HepG2 (cell line): ENCODE results near the gene EPPIN. TPM values are rescaled to one million over a fixed set of nuclear protein-coding genes. Genes with fewer than 3 reads are reported as not detected.

Source experiments
- ATAC-seq: fragments of 200-7000 bp; cut with Tn5 transposase; 3 replicates; pipeline ENCODE4 v1.9.1; 2020; ENCODE audit warnings: mild to moderate bottlenecking, moderate library complexity
- BruUV-seq: library from RNA; stranded (reverse); fragments of 400-500 nt; replicated peaks from 2 replicates; lab custom pipeline; 2021; lab: Mats Ljungman, UMichigan
- CTCF ChIA-PET: fragments of 300-600 bp; formaldehyde crosslinking; extraction: SDS; loops from one replicate; lab custom pipeline; 2021; ENCODE audit warnings: low total read pairs, inconsistent platforms, low intra/inter-chr PET ratio; lab: Yijun Ruan, JAX
- POLR2A ChIA-PET: fragments of 350-600 bp; sonication (Branson Sonifier 250); formaldehyde crosslinking; loops from one replicate; lab custom pipeline; 2020; ENCODE audit warnings: antibody characterized with exemption, inconsistent platforms; lab: Yijun Ruan, JAX
- DNase-seq: peaks from one replicate; pipeline ENCODE4 v3.0.0-alpha.2; 2015; ENCODE audit warnings: low spot score
- FAIRE-seq: peaks from 3 replicates; lab custom pipeline; 2011; peaks lifted over from hg19 to GRCh38; lab: Jason Lieb, UNC
- H2AFZ ChIP-seq: one replicate; pipeline ENCODE4 v1.6.1; 2011; ENCODE audit warnings: low read length, inconsistent platforms
- H3K27ac ChIP-seq: fragments of 300-600 bp; 3 replicates; pipeline ENCODE4 v1.8.0; 2011; ENCODE audit warnings: mixed run types, mild to moderate bottlenecking, mixed read lengths, low read length, inconsistent platforms; ENCODE audit not compliant: insufficient read depth; ENCODE audit errors: extremely low read length
- H3K27me3 ChIP-seq, 2 experiments: fragments of 200-600 bp in 1 of 2; 2 replicates in 1 of 2; 3 replicates in 1 of 2; pipeline versions ENCODE4 v1.6.0 to v1.8.0; 2011; ENCODE audit warnings: low read length in 2 of 2, mild to moderate bottlenecking in 2 of 2, moderate library complexity in 2 of 2, inconsistent platforms in 1 of 2; ENCODE audit not compliant: insufficient read depth in 2 of 2, control insufficient read depth in 1 of 2
- H3K36me3 ChIP-seq, 2 experiments: fragments of 200-600 bp in 1 of 2; replicated peaks in 1 of 2; 2 replicates in 1 of 2; 3 replicates in 1 of 2; pipeline versions ENCODE4 v1.5.1 to v1.8.0; 2011; ENCODE audit warnings: low read length in 2 of 2, inconsistent platforms in 1 of 2; ENCODE audit not compliant: insufficient read depth in 2 of 2, control insufficient read depth in 1 of 2
- H3K4me1 ChIP-seq: 2 replicates; pipeline ENCODE4 v1.5.1; 2012; ENCODE audit warnings: low read length, inconsistent platforms; ENCODE audit not compliant: insufficient read depth
- H3K4me2 ChIP-seq: 2 replicates; pipeline ENCODE4 v1.6.0; 2011; ENCODE audit warnings: low read depth, low read length, inconsistent platforms
- H3K4me3 ChIP-seq, 3 experiments: fragments of 200-600 bp in 1 of 3; sonication (generic), shearing (Covaris generic) in 1 of 3; replicated peaks in 1 of 3; 2 replicates each; pipeline ENCODE4 v1.5.1; 2011 to 2016; ENCODE audit warnings: low read length in 3 of 3, inconsistent platforms in 2 of 3, low read depth in 2 of 3, mild to moderate bottlenecking in 2 of 3, control low read depth in 1 of 3, mixed read lengths in 1 of 3; ENCODE audit not compliant: insufficient read depth in 1 of 3
- H3K79me2 ChIP-seq: one replicate; pipeline ENCODE4 v1.6.1; 2011; ENCODE audit warnings: low read length, inconsistent platforms; ENCODE audit not compliant: insufficient read depth
- H3K9ac ChIP-seq: 2 replicates; pipeline ENCODE4 v1.6.0; 2011; ENCODE audit warnings: mild to moderate bottlenecking, low read depth, low read length, inconsistent platforms; ENCODE audit not compliant: insufficient read depth
- H3K9me3 ChIP-seq: 2 replicates; pipeline ENCODE4 v1.5.1; 2012; ENCODE audit warnings: mild to moderate bottlenecking, low read length
- H4K20me1 ChIP-seq: 2 replicates; pipeline ENCODE4 v1.6.0; 2011; ENCODE audit warnings: inconsistent platforms, mild to moderate bottlenecking, low read length, moderate library complexity; ENCODE audit not compliant: insufficient read depth
- RAD21 ChIP-seq: fragments of 450-650 bp; formaldehyde crosslinking; IDR thresholded peaks from 2 replicates; pipeline ENCODE4 v1.5.0; 2020; ENCODE audit warnings: mild to moderate bottlenecking
- SMC3 ChIP-seq: IDR thresholded peaks from 2 replicates; pipeline ENCODE4 v1.6.1; 2011; ENCODE audit warnings: low read length, improper control_type of control experiment
- STAG1 ChIP-seq: sonication (generic); formaldehyde crosslinking; IDR thresholded peaks from 2 replicates; pipeline ENCODE4 v1.4.0; 2020; ENCODE audit warnings: missing genetic modification reagents
- STAT6 ChIP-seq: sonication (generic); formaldehyde crosslinking; IDR thresholded peaks from 2 replicates; pipeline ENCODE4 v1.4.0; 2020; ENCODE audit warnings: missing genetic modification reagents, mild to moderate bottlenecking, borderline replicate concordance
- ZEB1 ChIP-seq: IDR thresholded peaks from 2 replicates; pipeline ENCODE4 v1.6.1; 2012; ENCODE audit warnings: mild to moderate bottlenecking, low read depth, inconsistent platforms; ENCODE audit not compliant: insufficient replicate concordance
- ZNF670 ChIP-seq: sonication (generic); formaldehyde crosslinking; IDR thresholded peaks from 2 replicates; pipeline ENCODE4 v1.8.0; 2022; ENCODE audit warnings: mild to moderate bottlenecking, missing genetic modification reagents, borderline replicate concordance
- ZSCAN25 ChIP-seq: sonication (generic); formaldehyde crosslinking; IDR thresholded peaks from 2 replicates; pipeline ENCODE4 v1.8.0; 2022; ENCODE audit warnings: mild to moderate bottlenecking, missing genetic modification reagents
- WGBS: methylation state at CpG from one replicate; pipeline ENCODE4 v1.1.6; 2017; ENCODE audit warnings: low lambda C conversion rate; 5-methylcytosine and 5-hydroxymethylcytosine counted together
- in situ Hi-C: cut with HindIII; loops from 2 replicates; pipeline ENCODE4 v1.10.0; 2017; ENCODE audit warnings: low pct_unique_long_range_greater_than_20kb; ENCODE audit not compliant: extremely low pct_ligation_motif_present
- intact Hi-C: fragments of 100-400 bp; cut with micrococcal nuclease; formaldehyde crosslinking; loops from one replicate; pipeline ENCODE4 v1.10.0; 2022; ENCODE audit not compliant: unreplicated experiment
- polyA plus RNA-seq, 8 experiments: library from polyadenylated mRNA; depleted of rRNA in 3 of 8; stranded (reverse) in 7 of 8; unstranded in 1 of 8; fragments of >200 nt; fragmentation: Illumina TruSeq in 4 of 8; extraction: Trizol in 4 of 8; gene quantifications; 2 replicates each; pipeline versions ENCODE4 v1.2.1 to v1.2.3, GENCODE V29; 2011 to 2016; ENCODE audit warnings: low read depth in 4 of 8, missing spikeins in 1 of 8, mixed read lengths in 1 of 8; ENCODE audit not compliant: insufficient read depth in 1 of 8
- total RNA-seq, 5 experiments: library from RNA; depleted of rRNA; stranded (reverse); fragments of >200 nt; fragmentation: Illumina TruSeq; extraction: Trizol; gene quantifications; 2 replicates each; pipeline ENCODE4 v1.2.3, GENCODE V29; 2016; ENCODE audit warnings: low read depth in 1 of 5
- TF ChIP-seq, protein P1 (sequence below): sonication (generic); formaldehyde crosslinking; IDR thresholded peaks from 2 replicates; pipeline ENCODE4 v1.5.0; 2020; ENCODE audit warnings: mild to moderate bottlenecking, missing genetic modification reagents, moderate library complexity

Gene EPPIN
- total and polyA plus RNA-seq, 2 of the 13 experiments (the other 11 are each of a cell fraction or from before 2014, with no cell fraction given), result not detected

GRCh38 chr20:45545754-45546453 lies 1.3 kb downstream of the EPPIN start:
- peak; percentile 91 for FAIRE-seq
- Histone ChIP-seq H3K4me1 (no peaks in the 10 kb centered on the region), H4K20me1 (no peaks in the 10 kb centered on the region), H3K27ac (no peak overlapping the region), H3K4me3 (no peak overlapping the region), H3K36me3 (no peaks in the 10 kb centered on the region), H2AFZ (no peak overlapping the region), H3K9me3 (no peaks in the 10 kb centered on the region), H3K4me2 (no peak overlapping the region), H3K9ac (no peak overlapping the region), H3K27me3 (peaks cover 2 to 19% of the 10 kb centered on the region in 2 experiments; a peak in 3 of 5 replicates), H3K79me2 (no peaks in the 10 kb centered on the region)
- no peak for TF ChIP-seq ZNF670
- TF ChIP-seq STAG1 (CRISPR knock-in tag), result peak; percentile 73
- peak; percentile 49; the same call in 1 of the 2 replicates for TF ChIP-seq RAD21
- TF ChIP-seq SMC3, result peak; percentile 71; the same call in 1 of the 2 replicates
- TF ChIP-seq, protein P1, sequence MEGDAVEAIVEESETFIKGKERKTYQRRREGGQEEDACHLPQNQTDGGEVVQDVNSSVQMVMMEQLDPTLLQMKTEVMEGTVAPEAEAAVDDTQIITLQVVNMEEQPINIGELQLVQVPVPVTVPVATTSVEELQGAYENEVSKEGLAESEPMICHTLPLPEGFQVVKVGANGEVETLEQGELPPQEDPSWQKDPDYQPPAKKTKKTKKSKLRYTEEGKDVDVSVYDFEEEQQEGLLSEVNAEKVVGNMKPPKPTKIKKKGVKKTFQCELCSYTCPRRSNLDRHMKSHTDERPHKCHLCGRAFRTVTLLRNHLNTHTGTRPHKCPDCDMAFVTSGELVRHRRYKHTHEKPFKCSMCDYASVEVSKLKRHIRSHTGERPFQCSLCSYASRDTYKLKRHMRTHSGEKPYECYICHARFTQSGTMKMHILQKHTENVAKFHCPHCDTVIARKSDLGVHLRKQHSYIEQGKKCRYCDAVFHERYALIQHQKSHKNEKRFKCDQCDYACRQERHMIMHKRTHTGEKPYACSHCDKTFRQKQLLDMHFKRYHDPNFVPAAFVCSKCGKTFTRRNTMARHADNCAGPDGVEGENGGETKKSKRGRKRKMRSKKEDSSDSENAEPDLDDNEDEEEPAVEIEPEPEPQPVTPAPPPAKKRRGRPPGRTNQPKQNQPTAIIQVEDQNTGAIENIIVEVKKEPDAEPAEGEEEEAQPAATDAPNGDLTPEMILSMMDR (CRISPR knock-in tag), result peak; percentile 67
- in situ Hi-C loops, result loop anchor here (5.0 kb wide), 1 partner anchor 226 kb away; no protein-coding TSS in a partner anchor
- peak; percentile 77 for ATAC-seq
- BruUV-seq, result no TSS peak
- intact Hi-C loops, result loop anchor here (1.0 kb wide), 1 partner anchor 225 kb away; no protein-coding TSS in a partner anchor
- POLR2A ChIA-PET, result no interaction called here
- 3% methylated on average over 5 of the region's 5 CpGs for WGBS
- CTCF ChIA-PET, result interaction anchor here (2.6 kb wide), 1 partner anchor 225 kb away, joined by 23 read pairs; no protein-coding TSS in a partner anchor
- DNase-seq, result peak; percentile 48

GRCh38 chr20:45545351-45545750 lies 1.9 kb downstream of the EPPIN start:
- Histone ChIP-seq H3K4me3 (no peak overlapping the region), H3K4me2 (no peak overlapping the region), H3K9me3 (no peaks in the 10 kb centered on the region), H3K79me2 (no peaks in the 10 kb centered on the region), H4K20me1 (no peaks in the 10 kb centered on the region), H3K9ac (no peak overlapping the region), H3K36me3 (no peaks in the 10 kb centered on the region), H3K27me3 (peaks cover 2 to 19% of the 10 kb centered on the region in 2 experiments; a peak in 3 of 5 replicates), H2AFZ (no peak overlapping the region), H3K27ac (no peak overlapping the region), H3K4me1 (no peaks in the 10 kb centered on the region)
- CTCF ChIA-PET, result interaction anchor here (2.6 kb wide), 1 partner anchor 226 kb away, joined by 23 read pairs; no protein-coding TSS in a partner anchor
- 24% methylated on average over 3 of the region's 3 CpGs for WGBS
- POLR2A ChIA-PET, result no interaction called here
- ATAC-seq (no peak), DNase-seq (no peak), FAIRE-seq (no peak)
- intact Hi-C loops, result no loop called here
- no TSS peak for BruUV-seq
- in situ Hi-C loops, result loop anchor here (5.0 kb wide), 1 partner anchor 227 kb away; no protein-coding TSS in a partner anchor
- TF ChIP-seq ZSCAN25 (no peak), ZEB1 (no peak), STAT6 (CRISPR knock-in tag) (no peak)
